Spleen (tissue), 11 donors: ENCODE measurements around the gene SLAIN2. TPM values are rescaled to one million over a fixed set of nuclear protein-coding genes. Genes with fewer than 3 reads are reported as not detected.

Source experiments
- DNase-seq: peaks from one replicate; pipeline ENCODE4 v3.0.0-alpha.2; 2020
- H3K27ac ChIP-seq, 8 donors: fragments of 200-600 bp; sonication (generic) in 7 of 8; 1 replicate in 4 of 8; 2 replicates in 4 of 8; pipeline versions ENCODE4 v1.5.0 to v1.8.0; 2016 to 2021; ENCODE audit warnings: inconsistent platforms in 4 of 8, mild to moderate bottlenecking in 4 of 8, moderate library complexity in 1 of 8
- H3K27me3 ChIP-seq, 7 donors: fragments of 200-600 bp; sonication (generic) in 6 of 7; replicated peaks in 1 of 7; 1 replicate in 4 of 7; 2 replicates in 3 of 7; pipeline versions ENCODE4 v1.5.0 to v1.8.0; 2016 to 2021; ENCODE audit warnings: inconsistent platforms in 3 of 7, mild to moderate bottlenecking in 1 of 7
- H3K36me3 ChIP-seq, 6 donors: fragments of 200-600 bp; sonication (generic) in 5 of 6; 1 replicate in 4 of 6; 2 replicates in 2 of 6; pipeline versions ENCODE4 v1.5.0 to v1.8.0; 2016 to 2021; ENCODE audit warnings: inconsistent platforms in 2 of 6
- H3K4me1 ChIP-seq, 6 donors: fragments of 200-600 bp; sonication (generic) in 5 of 6; 1 replicate in 3 of 6; 2 replicates in 3 of 6; pipeline versions ENCODE4 v1.5.0 to v1.8.0; 2016 to 2021; ENCODE audit warnings: inconsistent platforms in 3 of 6
- H3K4me3 ChIP-seq, 8 donors: fragments of 200-600 bp; sonication (generic) in 7 of 8; 1 replicate in 4 of 8; 2 replicates in 4 of 8; pipeline versions ENCODE4 v1.5.0 to v1.8.0; 2016 to 2021; ENCODE audit warnings: inconsistent platforms in 4 of 8, mild to moderate bottlenecking in 4 of 8, moderate library complexity in 2 of 8
- H3K9me3 ChIP-seq, 8 donors: fragments of 200-600 bp; sonication (generic) in 7 of 8; 1 replicate in 4 of 8; 2 replicates in 4 of 8; pipeline versions ENCODE4 v1.5.0 to v1.8.0; 2016 to 2021; ENCODE audit warnings: inconsistent platforms in 4 of 8
- POLR2A ChIP-seq, 3 donors: fragments of 450-650 bp; IDR thresholded peaks; one replicate each; pipeline ENCODE4 v1.5.1; 2017; ENCODE audit warnings: antibody characterized with exemption in 3 of 3, mild to moderate bottlenecking in 1 of 3
- POLR2AphosphoS5 ChIP-seq, 3 donors: sonication (generic); formaldehyde crosslinking; IDR thresholded peaks; one replicate each; pipeline ENCODE4 v1.5.1; 2017; ENCODE audit warnings: antibody characterized with exemption in 3 of 3
- WGBS, 5 donors: extraction: QIAGEN DNeasy Blood & Tissue Kit in 3 of 5; methylation state at CpG; one replicate each; pipeline versions ENCODE4 v1.1.5 to v1.1.7; 2013 to 2018; 5-methylcytosine and 5-hydroxymethylcytosine counted together
- intact Hi-C: fragments of 100-400 bp; cut with DNase I; formaldehyde crosslinking; loops from one replicate; pipeline ENCODE4 v1.15.0; 2023; ENCODE audit warnings: low total_unique reads
- polyA plus RNA-seq, 3 donors: library from polyadenylated mRNA; stranded (reverse); fragments of 200-250 nt; gene quantifications; one replicate each; pipeline ENCODE4 v1.2.1, GENCODE V29; 2013
- total RNA-seq, 7 donors: library from RNA; depleted of rRNA in 3 of 7; stranded (reverse); fragments of >200 nt in 3 of 7; fragmentation: NEBNext Ultra II Directional in 4 of 7; extraction: Animal tissue kit (Norgen Biotek cat#: 25700) in 4 of 7; gene quantifications; one replicate each; pipeline versions ENCODE4 v1.1.0 to v1.2.1, GENCODE V29; 2016 to 2021
- TF ChIP-seq, protein P1 (sequence below), 11 experiments: fragments of 200-600 bp in 7 of 11; fragments of 450-650 bp in 4 of 11; sonication (generic) in 4 of 11; IDR thresholded peaks in 8 of 11; conservative IDR thresholded peaks in 3 of 11; 1 replicate in 7 of 11; 2 replicates in 4 of 11; pipeline versions ENCODE4 v1.4.0 to v1.8.0; 2016 to 2021; ENCODE audit warnings: antibody characterized with exemption in 11 of 11, inconsistent platforms in 4 of 11, mild to moderate bottlenecking in 1 of 11
- donor health status: healthy with polysubstance abuse.
- donor health status: DM: no; HTN: no; CAD: no; lungs with moderate emphysema.
- donor health status: DM: no; HTN: no; CAD: no.
- donor health status: Bipolar disorder and iron deficiency.
- donor health status: healthy.
- donor health status: DM: no; HTN: no; CAD: no.
- donor health status: DM: yes; HTN: yes; CAD: no.

Gene SLAIN2
- total and polyA plus RNA-seq, 10 donors = 6.6 to 69.1 (median 45.1) TPM

DNA sequence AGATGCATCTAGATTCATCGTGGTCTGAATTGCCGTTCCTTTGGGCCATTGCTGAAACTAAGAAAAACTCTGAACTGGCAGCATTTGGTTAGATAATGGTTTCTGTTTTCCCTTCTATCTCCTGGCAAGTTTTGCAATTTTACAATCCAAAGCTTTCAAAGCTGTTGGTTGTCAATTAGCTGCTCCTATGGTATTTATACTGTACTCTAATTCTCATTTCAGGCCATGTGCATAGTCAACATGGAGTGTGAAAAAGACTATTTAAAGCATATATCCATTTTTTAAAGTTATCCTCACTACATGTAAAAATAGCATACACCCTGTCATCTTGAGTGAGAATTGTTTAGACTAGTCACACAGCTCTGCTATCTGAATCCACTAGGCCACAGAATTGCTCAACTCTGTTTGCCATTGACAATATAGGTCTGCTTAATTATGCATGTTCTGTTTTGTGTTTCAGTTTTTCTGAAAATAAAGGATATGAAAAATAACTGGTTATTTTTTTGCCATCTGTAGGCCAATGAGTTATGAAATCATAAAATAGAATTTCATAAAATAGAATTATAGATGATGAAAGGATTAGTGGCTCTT is 44.0 kb upstream of the SLAIN2 start:
- Histone ChIP-seq H3K36me3 (no peaks in the 10 kb centered on the region), H3K9me3 (no peaks in the 10 kb centered on the region), H3K27ac (no peak overlapping the region), H3K4me1 (no peaks in the 10 kb centered on the region), H3K27me3 (no peaks in the 10 kb centered on the region), H3K4me3 (no peak overlapping the region)
- no peak for DNase-seq
- TF ChIP-seq, protein P1, sequence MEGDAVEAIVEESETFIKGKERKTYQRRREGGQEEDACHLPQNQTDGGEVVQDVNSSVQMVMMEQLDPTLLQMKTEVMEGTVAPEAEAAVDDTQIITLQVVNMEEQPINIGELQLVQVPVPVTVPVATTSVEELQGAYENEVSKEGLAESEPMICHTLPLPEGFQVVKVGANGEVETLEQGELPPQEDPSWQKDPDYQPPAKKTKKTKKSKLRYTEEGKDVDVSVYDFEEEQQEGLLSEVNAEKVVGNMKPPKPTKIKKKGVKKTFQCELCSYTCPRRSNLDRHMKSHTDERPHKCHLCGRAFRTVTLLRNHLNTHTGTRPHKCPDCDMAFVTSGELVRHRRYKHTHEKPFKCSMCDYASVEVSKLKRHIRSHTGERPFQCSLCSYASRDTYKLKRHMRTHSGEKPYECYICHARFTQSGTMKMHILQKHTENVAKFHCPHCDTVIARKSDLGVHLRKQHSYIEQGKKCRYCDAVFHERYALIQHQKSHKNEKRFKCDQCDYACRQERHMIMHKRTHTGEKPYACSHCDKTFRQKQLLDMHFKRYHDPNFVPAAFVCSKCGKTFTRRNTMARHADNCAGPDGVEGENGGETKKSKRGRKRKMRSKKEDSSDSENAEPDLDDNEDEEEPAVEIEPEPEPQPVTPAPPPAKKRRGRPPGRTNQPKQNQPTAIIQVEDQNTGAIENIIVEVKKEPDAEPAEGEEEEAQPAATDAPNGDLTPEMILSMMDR (IDR thresholded peaks at IDR 0.05 in 8 of 11, conservative IDR thresholded peaks at IDR 0.05 in 3 of 11) = no peak
- TF ChIP-seq POLR2A (IDR thresholded peaks at IDR 0.05) = no peak
- no peak for TF ChIP-seq POLR2AphosphoS5 (IDR thresholded peaks at IDR 0.05)
- 81 to 93% (median 83%) methylated on average over 2 of the region's 2 CpGs for WGBS, 5 donors
- intact Hi-C loops = no loop called here

DNA sequence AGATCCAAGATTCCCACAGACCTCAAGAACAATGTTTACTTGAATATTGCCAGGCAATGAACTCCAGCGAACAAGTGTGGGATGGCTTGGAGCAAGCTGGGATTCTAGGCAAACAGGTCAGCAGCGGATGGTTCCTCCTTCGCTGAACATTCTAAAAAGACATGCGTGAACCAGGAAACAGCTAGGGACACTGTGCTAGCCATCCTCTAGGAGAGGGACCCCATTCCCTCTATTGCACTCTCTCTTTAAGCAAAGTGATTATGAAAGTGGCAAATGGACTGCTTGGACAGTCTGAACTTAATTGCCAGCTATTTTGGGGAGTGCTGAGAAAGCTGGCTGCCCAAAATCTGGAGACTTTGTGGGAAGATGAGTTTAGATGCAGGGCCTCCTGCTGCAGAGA is 41.8 kb upstream of the SLAIN2 start:
- TF ChIP-seq POLR2A (IDR thresholded peaks at IDR 0.05) (no peak), POLR2AphosphoS5 (IDR thresholded peaks at IDR 0.05) (no peak)
- TF ChIP-seq, protein P1 (IDR thresholded peaks at IDR 0.05 in 8 of 11, conservative IDR thresholded peaks at IDR 0.05 in 3 of 11) = no peak
- no peaks in the 10 kb centered on the region for H3K36me3 ChIP-seq
- 89 to 98% (median 92%) methylated on average over 4 of the region's 4 CpGs for WGBS, 5 donors
- H3K9me3 ChIP-seq = no peaks in the 10 kb centered on the region
- DNase-seq = no peak
- intact Hi-C loops = no loop called here
- H3K4me3 ChIP-seq = no peak overlapping the region
- H3K4me1 ChIP-seq = no peaks in the 10 kb centered on the region
- no peak overlapping the region for H3K27ac ChIP-seq
- H3K27me3 ChIP-seq = no peaks in the 10 kb centered on the region

DNA sequence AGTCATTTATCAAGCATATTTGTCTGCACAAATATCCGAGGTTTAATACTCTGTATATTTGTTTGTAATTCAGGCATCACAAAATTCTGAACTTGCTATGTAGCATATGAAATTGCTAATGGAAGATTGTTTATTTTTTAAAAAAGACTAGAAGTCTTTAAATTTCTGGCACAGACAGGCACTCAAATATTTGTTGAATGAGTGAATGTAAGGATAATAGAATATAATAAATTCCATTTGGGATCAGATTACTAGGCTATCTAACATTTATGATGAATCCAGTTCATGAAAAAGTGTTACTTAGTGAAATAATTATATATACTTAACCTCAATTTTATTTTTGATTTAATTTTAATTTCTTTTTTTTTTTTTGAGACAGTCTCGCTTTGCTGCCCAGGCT is 41.3 kb upstream of the SLAIN2 start:
- no peaks in the 10 kb centered on the region for H3K4me1 ChIP-seq
- TF ChIP-seq, protein P1 (IDR thresholded peaks at IDR 0.05 in 8 of 11, conservative IDR thresholded peaks at IDR 0.05 in 3 of 11) = no peak
- TF ChIP-seq POLR2AphosphoS5 (IDR thresholded peaks at IDR 0.05) (no peak), POLR2A (IDR thresholded peaks at IDR 0.05) (no peak)
- no peaks in the 10 kb centered on the region for H3K27me3 ChIP-seq
- intact Hi-C loops = no loop called here
- no peak overlapping the region for H3K4me3 ChIP-seq
- 85 to 92% (median 90%) methylated on average over 2 of the region's 2 CpGs for WGBS, 5 donors
- no peak for DNase-seq
- no peak overlapping the region for H3K27ac ChIP-seq
- H3K36me3 ChIP-seq = no peaks in the 10 kb centered on the region
- no peaks in the 10 kb centered on the region for H3K9me3 ChIP-seq

DNA sequence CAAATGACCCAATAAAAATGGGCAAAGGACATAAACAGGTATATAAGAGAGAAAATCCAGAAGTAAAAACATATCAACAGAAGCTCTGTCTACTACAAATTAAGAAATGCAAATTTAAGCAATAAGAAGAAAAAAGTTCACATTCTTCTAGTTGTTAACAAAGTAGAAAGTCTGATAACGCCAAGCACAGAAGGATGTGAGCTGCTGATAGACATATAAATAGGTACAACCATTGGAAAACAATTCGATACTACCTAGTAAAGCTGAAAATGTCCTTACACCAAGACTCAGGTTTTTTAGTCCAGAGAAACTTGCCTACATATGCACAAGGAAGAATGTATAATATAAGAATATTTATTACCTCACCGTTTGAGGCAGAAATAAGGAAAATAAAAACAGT is 35.8 kb upstream of the SLAIN2 start:
- intact Hi-C loops = no loop called here
- H3K27ac ChIP-seq = no peak overlapping the region
- H3K4me1 ChIP-seq = no peaks in the 10 kb centered on the region
- DNase-seq = no peak
- H3K36me3 ChIP-seq = no peaks in the 10 kb centered on the region
- no peak overlapping the region for H3K4me3 ChIP-seq
- TF ChIP-seq POLR2AphosphoS5 (IDR thresholded peaks at IDR 0.05) (no peak), POLR2A (IDR thresholded peaks at IDR 0.05) (no peak)
- TF ChIP-seq, protein P1 (IDR thresholded peaks at IDR 0.05 in 8 of 11, conservative IDR thresholded peaks at IDR 0.05 in 3 of 11) = no peak
- no peaks in the 10 kb centered on the region for H3K27me3 ChIP-seq
- WGBS, 5 donors = 81 to 86% (median 86%) methylated on average over 3 of the region's 3 CpGs
- no peaks in the 10 kb centered on the region for H3K9me3 ChIP-seq
